C4-2B (cell line): ENCODE measurements around the gene M1AP.
A peak's percentile ranks its signal among the peaks of the same experiment; 100 is the strongest.

Source experiments
- H3K27ac ChIP-seq: fragments of 450-650 bp; 2 replicates; pipeline ENCODE4 v1.5.1; 2017
- CTCF ChIP-seq: fragments of 450-650 bp; conservative IDR thresholded peaks from 2 replicates; pipeline ENCODE4 v1.5.1; 2017; ENCODE audit warnings: mild to moderate bottlenecking
- ZFX ChIP-seq: fragments of 450-650 bp; IDR thresholded peaks from 2 replicates; pipeline ENCODE4 v1.6.1; 2017

Gene M1AP

GRCh38 chr2:74655579-74655978 is 7.4 kb upstream of the M1AP start:
- H3K27ac ChIP-seq = no peak overlapping the region
- no peak for TF ChIP-seq CTCF
- no peak for TF ChIP-seq ZFX

- no peak for TF ChIP-seq ZFX
- TF ChIP-seq CTCF = no peak
- H3K27ac ChIP-seq = peak within 1 kb of the TSS; percentile 65
Observed at GRCh38 chr2:74653985-74654882, 6.1 kb upstream of the M1AP start, which contains the start of gene SEMA4F. SEMA4F (plus strand) TSS chr2:74654247; CDS start chr2:74654377, 130 bp downstream.

GRCh38 chr2:74653589-74653984 is 5.5 kb upstream of the M1AP start:
- no peak for TF ChIP-seq ZFX
- TF ChIP-seq CTCF = no peak
- H3K27ac ChIP-seq = peak overlapping the region; percentile 65; the same call in 1 of the 2 replicates

- TF ChIP-seq CTCF = no peak
- no peak for TF ChIP-seq ZFX
- H3K27ac ChIP-seq = no peak overlapping the region
Observed at GRCh38 chr2:74646834-74647482, 1.2 kb downstream of the M1AP start.

GRCh38 chr2:74646201-74646600 is 1.9 kb downstream of the M1AP start:
- H3K27ac ChIP-seq = no peak overlapping the region
- TF ChIP-seq ZFX = no peak
- no peak for TF ChIP-seq CTCF

GRCh38 chr2:74645344-74645743 is 2.8 kb downstream of the M1AP start:
- H3K27ac ChIP-seq = no peak overlapping the region
- no peak for TF ChIP-seq CTCF
- no peak for TF ChIP-seq ZFX

GRCh38 chr2:74639550-74639949 is 8.6 kb downstream of the M1AP start:
- no peak for TF ChIP-seq ZFX
- TF ChIP-seq CTCF = no peak

More at GRCh38 chr2:74639550-74639949, 8.6 kb downstream of the M1AP start:
- no peak overlapping the region for H3K27ac ChIP-seq
